PC-9 (cell line): ENCODE data around the gene AOPEP.

Experiments used
- EZH2 ChIP-seq: fragments of 200-600 bp; sonication (generic); IDR thresholded peaks from 2 replicates; pipeline ENCODE4 v1.8.0; 2017; ENCODE audit warnings: antibody characterized with exemption, low read depth
- TF ChIP-seq, protein P1 (sequence below): fragments of 200-600 bp; sonication (generic); conservative IDR thresholded peaks from 2 replicates; pipeline ENCODE4 v1.6.1; 2017; ENCODE audit warnings: mixed run types, antibody characterized with exemption, mild to moderate bottlenecking, moderate library complexity

DNA sequence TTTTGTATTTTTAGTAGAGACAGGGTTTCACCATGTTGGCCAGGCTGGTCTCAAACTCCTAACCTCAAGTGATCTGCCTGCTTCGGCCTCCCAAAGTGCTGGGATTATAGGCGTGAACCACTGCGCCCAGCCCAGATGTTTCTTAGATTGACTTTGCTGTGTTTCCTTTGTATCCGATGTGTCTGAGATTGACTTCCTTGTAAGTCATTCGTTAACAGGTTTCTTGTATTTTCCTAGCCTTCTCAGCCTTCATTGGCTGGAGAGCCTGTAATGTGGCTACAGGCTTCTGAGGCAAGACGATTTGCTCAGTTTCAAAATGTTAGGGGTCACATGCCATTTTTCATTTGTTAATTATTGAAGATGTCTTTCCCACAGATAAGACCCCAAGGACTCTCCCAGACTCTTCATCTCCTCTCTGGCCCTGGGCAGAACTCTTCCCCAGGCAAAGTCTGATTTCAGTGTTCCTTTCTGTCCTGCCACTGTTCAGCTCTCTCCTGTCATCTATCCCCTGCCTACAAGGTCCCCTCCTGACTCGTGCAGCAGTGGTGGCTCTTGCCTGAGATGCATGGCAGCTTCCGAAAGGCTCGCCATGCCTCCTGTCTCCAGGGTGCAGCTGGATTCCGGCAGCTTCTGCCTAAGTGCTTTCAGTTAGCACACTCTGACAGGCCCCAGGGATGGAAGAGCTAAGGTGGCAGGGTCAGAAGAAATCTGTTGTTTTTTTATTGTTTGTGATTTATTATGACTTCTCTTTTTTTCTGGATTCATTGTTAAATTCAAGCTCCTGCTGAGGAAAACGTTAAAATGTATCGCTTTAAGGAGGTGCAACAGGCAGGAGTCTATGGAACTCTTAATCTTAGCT lies 206.4 kb downstream of the AOPEP start:
- TF ChIP-seq, protein P1, sequence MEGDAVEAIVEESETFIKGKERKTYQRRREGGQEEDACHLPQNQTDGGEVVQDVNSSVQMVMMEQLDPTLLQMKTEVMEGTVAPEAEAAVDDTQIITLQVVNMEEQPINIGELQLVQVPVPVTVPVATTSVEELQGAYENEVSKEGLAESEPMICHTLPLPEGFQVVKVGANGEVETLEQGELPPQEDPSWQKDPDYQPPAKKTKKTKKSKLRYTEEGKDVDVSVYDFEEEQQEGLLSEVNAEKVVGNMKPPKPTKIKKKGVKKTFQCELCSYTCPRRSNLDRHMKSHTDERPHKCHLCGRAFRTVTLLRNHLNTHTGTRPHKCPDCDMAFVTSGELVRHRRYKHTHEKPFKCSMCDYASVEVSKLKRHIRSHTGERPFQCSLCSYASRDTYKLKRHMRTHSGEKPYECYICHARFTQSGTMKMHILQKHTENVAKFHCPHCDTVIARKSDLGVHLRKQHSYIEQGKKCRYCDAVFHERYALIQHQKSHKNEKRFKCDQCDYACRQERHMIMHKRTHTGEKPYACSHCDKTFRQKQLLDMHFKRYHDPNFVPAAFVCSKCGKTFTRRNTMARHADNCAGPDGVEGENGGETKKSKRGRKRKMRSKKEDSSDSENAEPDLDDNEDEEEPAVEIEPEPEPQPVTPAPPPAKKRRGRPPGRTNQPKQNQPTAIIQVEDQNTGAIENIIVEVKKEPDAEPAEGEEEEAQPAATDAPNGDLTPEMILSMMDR = no peak
- TF ChIP-seq EZH2 = no peak
